GM21381 (cell line): ENCODE measurements around the gene MED13L.
A peak's percentile ranks its signal among the peaks of the same experiment; 100 is the strongest.

Source experiments
- ATAC-seq: cut with Tn5 transposase; IDR thresholded peaks from one replicate; pipeline ENCODE4 v1.9.1; 2021; ENCODE audit warnings: mild to moderate bottlenecking, moderate library complexity; ENCODE audit not compliant: unreplicated experiment

The MED13L gene

GRCh38 chr12:116216022-116216756 lies 61.3 kb downstream of the MED13L start:
- no peak for ATAC-seq

- ATAC-seq = no peak
Observed at GRCh38 chr12:116215023-116215422, 62.5 kb downstream of the MED13L start.

GRCh38 chr12:116213885-116214527 lies 63.5 kb downstream of the MED13L start:
- ATAC-seq = no peak

- no peak for ATAC-seq
Observed at GRCh38 chr12:116213014-116213413, 64.5 kb downstream of the MED13L start.

GRCh38 chr12:116210762-116211161 lies 66.7 kb downstream of the MED13L start:
- no peak for ATAC-seq

GRCh38 chr12:116210131-116210530 lies 67.4 kb downstream of the MED13L start:
- ATAC-seq = no peak

GRCh38 chr12:116209503-116209902 lies 68.0 kb downstream of the MED13L start:
- no peak for ATAC-seq

GRCh38 chr12:116207274-116207673 lies 70.2 kb downstream of the MED13L start:
- no peak for ATAC-seq

- ATAC-seq = no peak
Observed at GRCh38 chr12:116206828-116207227, 70.7 kb downstream of the MED13L start.

- ATAC-seq = no peak
Observed at GRCh38 chr12:116204785-116205184, 72.7 kb downstream of the MED13L start.

- ATAC-seq = no peak
Observed at GRCh38 chr12:116204169-116204568, 73.3 kb downstream of the MED13L start.

GRCh38 chr12:116202940-116203339 lies 74.6 kb downstream of the MED13L start:
- ATAC-seq = no peak

- no peak for ATAC-seq
Observed at GRCh38 chr12:116202433-116202832, 75.1 kb downstream of the MED13L start.

- no peak for ATAC-seq
Observed at GRCh38 chr12:116201908-116202307, 75.6 kb downstream of the MED13L start.

- ATAC-seq = no peak
Observed at GRCh38 chr12:116201359-116201758, 76.1 kb downstream of the MED13L start.

- no peak for ATAC-seq
Observed at GRCh38 chr12:116200812-116201211, 76.7 kb downstream of the MED13L start.

GRCh38 chr12:116199160-116199706 lies 78.3 kb downstream of the MED13L start:
- no peak for ATAC-seq

- no peak for ATAC-seq
Observed at GRCh38 chr12:116196752-116197718, 80.5 kb downstream of the MED13L start.

GRCh38 chr12:116196226-116196625 lies 81.3 kb downstream of the MED13L start:
- no peak for ATAC-seq

- ATAC-seq = peak; percentile 85
Observed at GRCh38 chr12:116194935-116195431, 82.5 kb downstream of the MED13L start.

- ATAC-seq = no peak
Observed at GRCh38 chr12:116189692-116190091, 87.8 kb downstream of the MED13L start.
